HG03175 (cell line): ENCODE data around the gene FIBCD1.

Experiments used
- ATAC-seq: cut with Tn5 transposase; IDR thresholded peaks from one replicate; pipeline ENCODE4 v1.9.1; 2021; ENCODE audit warnings: mild to moderate bottlenecking, moderate library complexity; ENCODE audit not compliant: unreplicated experiment

FIBCD1 gene

DNA sequence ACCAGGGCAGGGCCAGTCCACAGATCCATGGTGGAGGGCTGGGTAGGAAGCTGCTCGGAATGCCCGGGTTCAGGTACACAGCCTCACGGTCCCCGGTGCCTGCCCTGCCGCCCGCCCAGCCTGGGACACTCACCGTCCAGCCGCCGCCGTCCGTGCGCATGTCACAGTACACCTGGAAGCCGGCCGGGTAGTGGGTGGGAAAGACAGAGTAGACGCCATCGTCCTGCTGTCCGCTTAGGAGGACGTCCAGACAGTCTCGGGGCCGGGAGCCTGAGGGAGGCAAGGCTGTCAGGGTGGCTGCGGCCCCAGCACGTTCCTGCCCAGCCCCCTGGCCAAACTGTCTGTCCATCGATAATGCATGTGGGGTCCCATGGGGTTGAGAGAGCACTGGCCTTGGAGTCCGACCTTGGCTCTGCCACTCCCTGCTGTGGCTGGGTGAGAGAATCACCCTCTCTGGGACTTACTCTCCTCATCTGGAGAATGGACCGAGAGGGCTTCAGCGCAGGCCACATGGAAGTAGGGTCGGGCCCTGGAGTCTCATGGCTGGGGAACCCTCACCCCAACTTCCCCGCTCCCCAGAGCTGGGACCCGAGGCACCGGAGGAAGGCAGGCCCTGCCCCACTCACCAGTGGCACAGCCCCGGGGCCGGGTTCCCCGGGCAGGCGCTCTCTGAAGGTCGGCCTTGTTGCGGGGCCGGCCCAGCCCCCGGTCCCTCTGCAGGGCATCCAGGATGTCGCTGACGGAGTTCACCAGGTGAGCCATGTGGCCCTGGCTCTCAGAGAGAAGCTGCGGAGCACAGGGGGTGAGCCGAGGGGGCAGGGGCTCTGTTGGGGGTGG is 15.2 kb downstream of the FIBCD1 start:
- ATAC-seq, result no peak

GRCh38 chr9:130922893-130923610 is 16.0 kb downstream of the FIBCD1 start:
- no peak for ATAC-seq

DNA sequence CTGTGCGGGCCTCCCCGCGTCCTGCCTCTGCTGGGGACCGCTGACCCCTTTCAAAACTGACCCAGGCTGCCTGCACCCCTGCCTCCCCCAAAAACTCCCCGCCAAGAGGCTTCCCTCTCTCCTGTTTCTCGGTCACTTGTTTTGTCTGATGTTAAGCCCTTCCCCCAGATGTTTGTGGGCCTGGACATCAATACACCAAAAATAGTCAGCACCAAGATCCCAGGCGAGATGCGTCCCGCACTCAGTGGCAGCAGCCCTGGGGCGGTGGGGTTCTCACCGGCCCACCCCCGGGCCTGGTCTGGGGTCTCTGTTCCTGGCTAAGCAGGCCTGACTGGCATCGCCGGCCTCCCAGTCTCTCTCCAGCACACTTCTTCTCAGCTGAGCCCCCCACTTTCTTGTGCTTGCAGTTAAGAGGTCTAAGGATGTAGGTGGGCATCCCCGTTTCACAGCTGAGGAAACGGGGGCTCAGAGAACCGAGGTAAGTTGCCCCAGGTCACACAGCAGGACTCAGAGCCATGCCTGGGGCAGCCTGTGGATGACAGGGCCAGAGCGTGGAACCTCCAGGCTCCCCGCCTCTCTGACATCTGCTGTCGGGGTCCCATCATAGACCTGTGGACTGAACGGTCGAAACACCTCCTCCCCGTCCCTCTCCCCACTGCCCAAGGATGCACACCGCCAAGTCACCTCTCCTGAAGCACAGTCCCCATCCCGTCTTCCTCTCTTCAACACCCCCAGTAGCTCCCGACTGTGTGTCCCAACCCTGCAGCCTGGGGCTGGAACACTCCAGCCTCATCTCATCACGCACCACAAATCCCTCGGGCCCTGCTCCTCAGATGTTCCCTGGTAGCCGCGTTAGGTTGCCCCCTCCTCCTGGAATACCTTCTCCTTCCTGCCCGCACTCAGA is 16.8 kb downstream of the FIBCD1 start:
- no peak for ATAC-seq

DNA sequence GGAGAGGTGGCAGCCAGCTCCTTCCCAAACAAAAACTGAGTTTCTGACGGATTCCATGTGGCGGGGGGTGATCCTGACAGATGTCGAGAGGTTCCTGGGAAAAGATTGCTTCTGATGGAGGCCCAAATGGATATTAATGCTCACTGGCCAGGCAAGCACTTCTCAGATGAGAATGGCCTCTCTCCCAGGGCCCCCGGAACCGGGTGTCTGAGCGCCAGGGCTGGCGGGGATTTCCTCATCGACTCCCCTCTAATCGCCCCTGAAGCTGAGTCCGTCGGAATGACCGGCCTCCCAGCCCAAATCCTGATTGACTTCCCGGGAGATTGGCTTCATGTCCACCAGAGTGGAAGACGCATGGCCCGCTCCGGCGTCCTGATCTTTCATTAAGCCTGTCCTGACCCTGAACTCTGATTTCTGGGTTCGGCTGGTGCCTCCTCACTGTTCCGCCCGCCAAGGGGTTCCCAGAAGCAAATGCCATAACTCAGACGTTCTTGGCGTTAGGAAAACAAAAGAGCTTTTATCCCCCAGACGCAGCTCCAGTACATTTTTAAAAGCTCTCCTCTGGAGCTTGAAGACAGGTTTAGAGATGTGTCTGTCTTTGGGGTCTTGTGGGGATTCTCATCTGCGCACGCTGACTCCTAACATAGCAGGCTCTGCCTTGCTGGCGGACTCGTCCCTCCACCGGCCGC is 17.6 kb downstream of the FIBCD1 start:
- no peak for ATAC-seq

DNA sequence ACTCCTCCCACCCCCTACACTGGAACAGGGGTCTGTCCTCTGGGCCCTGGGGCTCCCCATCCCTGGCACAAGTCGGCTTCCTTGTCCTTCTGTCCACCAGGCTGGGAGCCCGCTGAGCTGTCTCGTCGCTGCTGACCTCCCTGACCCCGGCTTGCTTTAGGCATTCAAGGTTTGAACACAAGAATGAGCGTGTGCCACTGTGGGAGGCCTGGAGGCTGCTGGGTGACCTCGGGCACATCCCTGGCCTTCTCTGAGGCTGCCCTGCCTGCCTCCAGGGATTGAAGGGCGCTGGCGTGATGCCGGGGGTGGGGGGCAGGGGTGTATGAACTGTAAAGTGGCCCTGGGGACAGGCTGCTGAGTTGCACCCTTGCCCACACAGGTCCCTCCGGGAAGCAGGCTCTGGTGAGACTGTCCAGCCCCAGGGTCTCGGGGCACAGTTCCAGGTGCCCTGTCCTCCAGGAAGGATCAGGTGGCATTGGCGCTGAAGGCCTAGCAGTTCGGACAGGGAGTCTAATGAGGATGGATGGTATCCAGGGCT is 18.2 kb downstream of the FIBCD1 start:
- no peak for ATAC-seq

- ATAC-seq, result no peak
These were observed 18.8 kb downstream of the FIBCD1 start for GRCh38 chr9:130920233-130920632.

- no peak for ATAC-seq
These were observed 19.4 kb downstream of the FIBCD1 start for GRCh38 chr9:130919559-130920145.

- no peak for ATAC-seq
These were observed 20.1 kb downstream of the FIBCD1 start for GRCh38 chr9:130918826-130919558.

- ATAC-seq, result no peak
These were observed 20.8 kb downstream of the FIBCD1 start for GRCh38 chr9:130918101-130918825.

DNA sequence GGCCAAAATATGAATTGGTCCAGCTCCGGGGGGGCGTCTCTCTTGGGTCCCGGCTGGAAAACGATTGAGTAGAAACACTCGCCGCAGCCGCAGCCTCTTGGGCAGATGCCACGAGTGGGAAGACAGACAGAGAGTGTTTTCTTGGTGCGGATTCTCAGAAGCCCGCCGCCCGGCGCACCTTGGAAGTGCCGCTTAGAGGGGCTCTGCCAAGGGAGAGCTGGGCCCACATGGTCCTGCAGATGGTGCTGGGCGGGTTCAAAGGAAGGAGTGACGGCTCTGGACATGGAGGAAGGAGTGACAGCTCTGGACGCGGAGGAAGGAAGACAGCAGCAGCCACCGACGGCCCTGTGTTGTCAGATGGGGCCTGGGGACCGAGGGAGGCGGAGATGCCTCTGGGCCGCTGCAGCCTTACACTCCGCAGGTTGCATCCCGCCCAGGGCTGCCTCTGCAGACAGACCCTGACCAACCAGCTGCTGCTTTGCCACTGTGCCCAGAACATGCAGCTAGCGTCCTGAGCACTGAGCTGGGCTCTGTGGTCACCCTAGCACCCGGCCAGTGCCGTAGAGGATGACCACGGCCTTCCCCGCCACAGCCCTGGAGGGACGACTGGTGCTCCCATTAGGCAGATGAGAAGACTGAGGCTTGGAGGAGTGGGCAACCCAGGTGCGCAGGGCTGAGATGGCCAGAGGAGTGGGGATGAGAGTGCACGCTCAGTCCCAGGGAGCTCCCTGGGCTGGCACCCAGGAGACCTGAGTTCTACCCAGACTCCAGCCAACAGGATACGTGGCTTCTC is 21.7 kb downstream of the FIBCD1 start:
- no peak for ATAC-seq

- ATAC-seq, result no peak
These were observed 24.0 kb downstream of the FIBCD1 start for GRCh38 chr9:130915096-130915447.

- no peak for ATAC-seq
These were observed 24.5 kb downstream of the FIBCD1 start for GRCh38 chr9:130914417-130915095.

DNA sequence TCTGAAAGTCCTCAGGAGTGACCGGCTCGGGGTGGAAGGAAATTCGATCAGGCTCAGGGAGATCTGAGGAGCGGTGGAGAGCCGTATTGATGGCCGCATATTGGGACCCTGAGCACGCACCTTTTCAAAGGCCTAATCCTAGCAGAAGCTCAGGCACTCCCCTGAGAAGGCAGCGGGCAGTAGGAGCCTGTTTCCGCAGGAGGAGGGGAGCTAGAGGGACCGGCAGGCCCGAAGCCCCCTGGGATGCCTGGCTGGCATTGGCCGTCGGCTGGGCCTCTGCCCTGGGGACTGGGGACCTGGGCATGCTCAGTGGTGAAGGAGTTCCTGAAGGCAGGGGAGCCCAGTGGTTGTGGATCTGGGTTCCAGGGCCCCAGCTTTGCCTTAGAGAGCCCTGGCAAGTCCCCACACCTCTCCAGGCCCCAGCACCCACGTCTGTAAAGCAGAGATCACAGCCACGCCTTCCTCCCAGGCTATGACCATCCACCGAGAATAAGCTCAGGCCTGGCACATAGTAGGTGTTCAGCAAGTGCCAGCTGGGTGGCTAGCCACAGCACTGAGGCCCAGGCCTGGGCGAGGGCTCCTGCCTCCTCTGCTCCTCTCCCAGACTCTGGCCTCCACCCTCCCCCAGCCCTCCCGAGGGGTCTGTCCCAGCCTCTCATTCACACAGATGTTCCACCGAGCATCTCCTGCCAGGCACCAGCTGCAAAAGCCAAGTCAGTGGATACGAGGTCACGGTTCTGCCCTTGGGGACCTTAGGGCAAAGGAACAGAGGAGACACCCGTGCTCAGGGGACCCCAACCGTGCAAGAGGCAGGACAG is 25.2 kb downstream of the FIBCD1 start:
- ATAC-seq, result no peak

- no peak for ATAC-seq
These were observed 26.0 kb downstream of the FIBCD1 start for GRCh38 chr9:130912932-130913598.

DNA sequence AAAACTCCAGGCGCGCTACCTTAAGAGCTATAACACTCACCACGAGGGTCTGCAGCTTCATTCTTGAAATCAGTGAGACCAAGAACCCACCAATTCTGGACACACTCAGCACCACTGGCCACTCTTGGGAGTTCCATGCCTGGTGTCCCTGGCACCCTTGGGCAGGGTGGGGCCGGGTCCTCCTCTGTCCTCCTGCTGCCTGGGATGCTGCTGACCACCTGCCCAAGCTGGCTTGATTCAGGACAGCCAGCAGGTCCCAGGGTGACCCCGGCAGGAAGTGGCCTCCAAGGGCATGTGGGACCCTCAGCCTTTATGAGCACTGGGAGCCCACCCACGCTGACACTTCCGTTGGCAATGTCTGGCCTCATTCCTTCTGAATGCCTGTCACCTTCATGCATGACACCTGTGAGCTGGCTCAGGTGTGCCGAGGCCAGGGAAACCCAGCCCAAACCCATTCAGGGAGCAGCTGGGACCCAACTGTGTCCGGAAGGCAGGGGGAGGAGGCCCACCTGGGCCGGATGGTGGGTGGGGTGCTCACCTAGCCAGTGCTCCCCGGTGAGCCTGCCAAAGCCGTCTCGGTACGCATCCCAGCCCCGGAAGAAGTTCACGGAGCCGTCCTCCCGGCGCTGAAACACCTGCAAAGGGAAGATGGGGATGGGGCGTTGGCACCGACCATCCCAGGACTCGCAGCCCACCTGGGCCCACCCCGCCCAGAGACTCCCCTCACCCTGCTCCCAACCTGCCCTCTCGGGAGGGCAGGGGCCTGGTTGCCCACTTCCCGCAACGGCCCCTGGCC is 27.6 kb downstream of the FIBCD1 start:
- no peak for ATAC-seq
